GM19395 (cell line): ENCODE measurements around the gene SLC16A11.
"Not testable (repeated sequence)": the region's sequence is repeated elsewhere in the genome, so short reads cannot be mapped to it uniquely, and the experiment has no call there.

ENCODE experiments used
- ATAC-seq: cut with Tn5 transposase; IDR thresholded peaks from one replicate; pipeline ENCODE4 v1.9.1; 2021; ENCODE audit warnings: mild to moderate bottlenecking, moderate library complexity; ENCODE audit not compliant: unreplicated experiment

SLC16A11 gene, protein sequence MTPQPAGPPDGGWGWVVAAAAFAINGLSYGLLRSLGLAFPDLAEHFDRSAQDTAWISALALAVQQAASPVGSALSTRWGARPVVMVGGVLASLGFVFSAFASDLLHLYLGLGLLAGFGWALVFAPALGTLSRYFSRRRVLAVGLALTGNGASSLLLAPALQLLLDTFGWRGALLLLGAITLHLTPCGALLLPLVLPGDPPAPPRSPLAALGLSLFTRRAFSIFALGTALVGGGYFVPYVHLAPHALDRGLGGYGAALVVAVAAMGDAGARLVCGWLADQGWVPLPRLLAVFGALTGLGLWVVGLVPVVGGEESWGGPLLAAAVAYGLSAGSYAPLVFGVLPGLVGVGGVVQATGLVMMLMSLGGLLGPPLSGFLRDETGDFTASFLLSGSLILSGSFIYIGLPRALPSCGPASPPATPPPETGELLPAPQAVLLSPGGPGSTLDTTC

DNA sequence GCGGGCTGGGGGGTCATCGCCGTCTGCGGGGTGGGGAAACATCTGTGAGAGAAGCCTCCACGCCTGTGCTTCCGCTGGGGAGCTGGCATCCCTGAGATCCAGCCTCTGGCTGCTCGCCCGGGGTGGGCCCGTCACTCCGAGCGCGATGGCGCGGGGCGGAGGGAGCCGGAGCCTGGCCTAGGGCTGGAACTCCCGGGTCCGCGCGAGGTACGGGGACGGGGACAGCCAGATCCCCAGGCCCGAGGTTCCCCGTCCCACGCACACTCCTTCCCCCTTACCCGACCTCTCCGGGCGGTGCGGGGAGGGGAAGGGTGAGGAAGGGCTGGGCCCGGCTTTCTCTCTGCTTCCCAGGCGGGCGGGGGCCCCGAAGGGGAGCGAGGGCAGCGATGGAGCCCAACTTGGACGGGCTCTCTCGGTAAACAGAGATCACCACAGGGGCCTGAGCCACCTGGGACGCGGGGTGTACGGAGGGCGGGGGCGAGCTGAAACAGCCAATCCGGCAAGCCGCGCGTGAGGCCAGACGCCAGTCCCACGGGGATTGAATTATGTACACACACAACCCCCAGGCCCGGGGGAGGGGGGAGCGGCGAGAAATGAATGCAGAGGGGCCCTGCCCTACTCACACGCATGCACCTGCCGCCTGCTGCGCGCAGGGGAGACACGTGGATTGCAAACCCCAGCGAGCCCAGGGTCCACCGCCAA is at the start of gene SLC16A11:
SLC16A11 (minus strand) TSS at position 596 of the 702 bp plus-strand sequence; CDS start at position 17, 579 bp downstream.
- ATAC-seq: no peak

DNA sequence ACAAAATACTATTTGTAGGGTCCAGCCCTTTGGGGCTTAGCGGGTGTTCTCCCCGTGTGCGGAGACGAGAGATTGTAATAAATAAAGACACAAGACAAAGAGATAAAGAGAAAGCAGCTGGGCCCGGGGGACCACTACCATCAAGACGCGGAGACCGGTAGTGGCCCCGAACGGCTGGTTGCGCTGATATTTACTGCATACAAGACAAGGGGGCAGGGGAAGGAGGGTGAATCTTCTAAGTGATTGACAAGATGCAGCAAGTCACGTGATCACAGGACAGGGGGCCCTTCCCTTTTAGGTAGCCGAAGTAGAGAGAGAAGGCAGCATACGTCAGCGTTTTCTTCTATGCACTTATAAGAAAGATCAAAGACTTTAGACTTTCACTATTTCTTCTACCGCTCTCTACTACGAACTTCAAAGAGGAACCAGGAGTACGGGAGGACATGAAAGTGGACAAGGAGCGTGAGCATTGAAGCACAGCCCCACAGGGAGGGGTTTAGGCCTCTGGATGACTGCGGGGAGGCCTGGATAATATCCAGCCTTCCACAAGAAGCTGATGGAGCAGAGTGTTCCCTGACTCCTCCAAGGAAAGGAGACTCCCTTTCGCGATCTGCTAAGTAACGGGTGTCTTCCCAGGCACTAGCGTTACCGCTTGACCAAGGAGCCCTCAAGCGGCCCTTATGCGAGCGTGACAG is 47.6 kb upstream of the SLC16A11 start:
- ATAC-seq: not testable (repeated sequence)

DNA sequence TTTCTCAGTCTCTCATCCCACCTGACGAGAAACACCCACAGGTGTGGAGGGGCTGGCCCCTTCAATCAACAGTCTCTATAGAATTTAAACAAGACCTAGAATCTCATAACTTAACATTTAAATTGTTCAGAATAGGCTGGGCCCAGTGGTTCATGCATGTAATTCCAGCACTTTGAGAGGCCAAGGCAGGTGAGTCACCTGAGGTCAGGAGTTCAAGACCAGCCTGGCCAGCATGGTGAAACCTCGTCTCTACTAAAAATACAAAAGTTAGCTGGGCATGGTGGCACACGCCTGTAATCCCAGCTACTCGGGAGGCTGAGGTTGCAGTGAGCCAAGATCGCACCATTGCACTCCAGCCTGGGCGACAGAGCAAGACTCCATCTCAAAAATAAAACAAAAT is 45.7 kb upstream of the SLC16A11 start:
- not testable (repeated sequence) for ATAC-seq

DNA sequence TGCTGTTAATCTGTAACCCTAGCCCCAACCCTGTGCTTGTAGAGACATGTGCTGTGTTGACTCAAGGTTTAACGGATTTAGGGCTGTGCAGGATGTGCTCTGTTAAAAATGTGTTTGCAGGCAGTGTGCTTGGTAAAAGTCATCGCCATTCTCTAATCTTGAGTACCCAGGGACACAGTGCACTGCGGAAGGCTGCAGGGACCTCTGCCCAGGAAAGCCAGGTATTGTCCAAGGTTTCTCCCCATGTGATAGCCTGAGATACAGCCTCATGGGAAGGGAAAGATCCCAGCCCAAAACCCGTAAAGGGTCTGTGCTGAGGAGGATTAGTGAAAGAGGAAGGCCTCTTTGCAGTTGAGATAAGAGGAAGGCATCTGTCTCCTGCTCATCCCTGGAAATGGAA is 44.5 kb upstream of the SLC16A11 start:
- ATAC-seq: not testable (repeated sequence)

DNA sequence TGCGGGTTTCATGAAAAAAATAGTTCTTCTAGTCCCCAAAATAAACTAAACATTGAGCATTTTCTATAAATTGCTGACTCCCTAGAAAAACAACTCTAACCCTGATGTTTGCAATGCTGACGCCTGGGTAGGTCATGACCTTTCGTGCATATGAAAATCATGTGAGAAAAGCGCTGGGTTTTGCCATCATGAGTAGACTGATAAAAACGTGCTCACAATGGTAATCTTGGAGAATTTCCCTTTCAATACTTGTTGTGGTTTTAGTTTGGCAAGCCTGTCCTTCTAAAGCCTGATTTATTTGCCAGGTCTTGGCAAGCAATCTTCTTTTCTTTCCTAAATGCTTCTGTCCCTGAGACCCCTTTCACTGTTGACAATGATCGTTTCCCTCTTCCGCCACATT is 40.2 kb upstream of the SLC16A11 start:
- no peak for ATAC-seq

DNA sequence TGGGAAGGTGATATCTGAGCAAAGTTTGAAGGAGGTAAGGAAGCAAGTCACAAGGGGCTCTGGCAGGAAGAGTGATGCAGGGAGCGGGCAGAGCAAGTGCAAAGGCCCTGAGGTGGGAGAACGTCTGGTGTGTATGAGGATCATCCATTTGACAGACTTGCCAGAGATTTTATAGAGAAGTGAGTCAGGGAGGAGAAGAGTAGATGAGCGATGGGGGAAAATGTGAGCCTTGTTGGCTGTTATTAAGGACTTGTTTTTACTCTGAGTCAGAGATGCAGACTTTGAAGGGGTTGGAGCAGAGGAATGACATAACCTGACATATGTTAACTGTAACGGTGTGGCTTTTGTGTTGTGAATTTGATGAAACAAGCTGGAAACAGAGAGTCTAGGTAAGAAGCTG is 39.7 kb upstream of the SLC16A11 start:
- ATAC-seq: no peak

DNA sequence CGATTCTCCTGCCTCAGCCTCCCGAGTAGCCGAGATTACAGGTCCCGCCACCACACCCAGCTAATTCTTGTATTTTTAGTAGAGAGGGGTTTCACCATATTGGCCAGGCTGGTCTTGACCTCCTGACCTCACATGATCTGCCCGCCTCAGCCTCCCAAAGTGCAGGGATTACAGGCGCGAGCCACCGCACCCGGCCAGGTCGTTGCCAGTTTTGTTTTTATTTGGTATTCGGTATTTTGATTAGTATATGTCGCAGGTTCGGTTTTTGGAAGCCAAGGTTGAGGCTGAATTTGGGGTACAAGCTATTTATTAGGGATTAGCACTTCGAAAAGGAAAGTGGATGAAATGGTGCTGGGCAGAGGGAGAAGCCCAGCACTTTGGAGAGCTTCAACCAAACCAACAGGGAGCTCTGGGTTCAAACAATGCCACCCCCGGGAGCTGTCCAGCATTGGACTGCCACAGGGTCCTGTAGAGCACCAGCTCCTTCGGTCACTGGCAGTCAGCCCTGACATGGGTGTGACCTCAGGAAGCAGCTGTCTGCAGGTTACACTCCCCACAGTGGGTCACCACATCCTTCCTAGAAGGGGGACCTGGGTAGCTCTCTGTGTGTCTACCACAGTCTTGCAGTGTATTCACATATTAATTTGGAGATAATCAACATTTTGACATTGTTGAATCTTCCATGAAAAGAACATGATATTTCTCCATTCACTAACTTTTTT is 37.6 kb upstream of the SLC16A11 start:
- no peak for ATAC-seq

DNA sequence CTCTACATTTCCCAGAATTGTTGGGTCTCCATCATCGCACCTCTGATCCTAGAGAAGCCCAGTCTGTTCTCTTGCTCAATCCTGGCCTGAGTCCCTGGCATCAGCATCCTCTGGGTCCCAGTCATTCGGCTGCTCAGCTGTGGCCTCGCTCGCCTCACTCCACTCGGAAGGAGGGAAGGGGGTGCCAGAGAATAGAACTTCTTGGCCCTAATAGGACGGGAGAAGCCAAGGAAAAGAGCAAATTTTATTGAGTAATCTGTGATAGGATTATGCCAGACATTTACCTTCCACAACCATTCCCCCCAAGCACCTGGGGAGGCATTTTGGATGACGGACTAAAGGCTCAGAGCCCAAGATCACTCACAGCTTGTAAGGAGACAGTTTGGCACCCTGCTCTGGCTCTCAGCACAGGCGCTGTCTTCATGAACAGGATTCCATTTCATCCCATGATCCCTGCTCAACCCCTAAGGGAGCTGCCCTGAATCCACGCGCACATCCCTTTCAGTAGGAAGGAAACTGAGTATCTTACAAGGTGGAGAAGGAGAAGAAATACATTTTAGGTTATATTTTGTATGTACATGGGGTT is 36.7 kb upstream of the SLC16A11 start:
- ATAC-seq: no peak

DNA sequence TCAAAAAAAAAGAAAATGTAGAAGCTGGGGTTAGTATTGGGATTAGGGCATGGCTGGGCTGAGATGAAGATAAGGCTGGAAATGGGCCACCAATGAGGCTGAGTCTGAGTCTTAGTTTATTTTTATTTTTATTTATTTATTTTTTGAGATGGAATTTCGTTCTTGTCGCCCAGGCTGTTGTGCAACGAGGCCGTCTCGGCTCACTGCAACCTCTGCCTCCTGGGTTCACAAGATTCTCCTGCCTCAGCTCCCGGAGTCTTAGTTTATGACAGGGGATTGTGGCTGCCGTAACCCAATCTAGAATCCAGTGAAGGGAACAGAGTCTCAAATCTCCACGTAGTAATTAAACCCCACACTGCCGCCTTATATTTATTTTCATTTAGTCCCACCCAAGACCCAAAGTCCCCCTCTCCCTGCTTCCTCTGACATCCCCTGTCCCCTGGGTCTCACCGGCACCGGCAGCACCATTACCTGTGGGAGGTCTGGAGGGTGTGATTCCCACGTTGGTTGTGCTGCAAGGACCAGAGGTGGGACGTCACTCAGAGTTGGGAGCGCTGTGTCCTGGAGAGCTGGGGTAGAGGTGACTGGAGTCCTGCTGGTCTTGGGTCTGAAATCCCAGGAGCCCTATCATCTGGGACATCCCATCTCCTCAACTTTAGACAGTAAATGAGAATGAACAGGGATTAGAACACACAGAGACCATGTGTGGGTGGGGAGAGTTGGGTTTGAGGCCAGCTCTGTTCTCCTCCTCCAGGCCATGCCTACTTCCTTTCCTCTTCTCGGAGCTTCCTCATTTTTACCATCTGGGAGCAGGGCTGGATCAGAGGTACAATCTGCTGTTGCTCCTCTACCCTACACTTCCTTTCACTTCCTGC is 35.9 kb upstream of the SLC16A11 start, which contains the start of gene CLEC10A:
CLEC10A (minus strand) TSS at position 671 of the 875 bp plus-strand sequence. CDS start 1,439 bp downstream, outside the sequence.
- no peak for ATAC-seq

DNA sequence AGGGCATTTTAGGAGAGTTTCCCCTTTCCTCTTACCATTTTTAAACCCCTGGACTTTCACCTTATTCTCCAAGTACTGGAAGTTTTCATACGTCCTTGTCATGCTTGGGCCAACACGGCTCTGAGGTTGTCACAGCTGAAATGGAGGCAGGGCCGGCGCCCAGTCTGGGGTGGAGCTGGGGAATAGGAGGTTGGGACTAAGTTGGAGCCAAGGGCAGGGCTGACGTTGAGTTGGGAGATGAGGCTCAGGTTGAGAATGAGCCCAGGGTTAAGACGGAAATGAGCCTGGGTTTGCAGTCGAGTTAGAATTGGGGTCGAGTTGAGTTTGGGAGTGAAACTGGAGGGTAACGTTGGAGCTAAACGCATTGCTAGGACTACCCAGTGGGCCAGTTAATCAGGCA is 34.8 kb upstream of the SLC16A11 start:
- no peak for ATAC-seq

DNA sequence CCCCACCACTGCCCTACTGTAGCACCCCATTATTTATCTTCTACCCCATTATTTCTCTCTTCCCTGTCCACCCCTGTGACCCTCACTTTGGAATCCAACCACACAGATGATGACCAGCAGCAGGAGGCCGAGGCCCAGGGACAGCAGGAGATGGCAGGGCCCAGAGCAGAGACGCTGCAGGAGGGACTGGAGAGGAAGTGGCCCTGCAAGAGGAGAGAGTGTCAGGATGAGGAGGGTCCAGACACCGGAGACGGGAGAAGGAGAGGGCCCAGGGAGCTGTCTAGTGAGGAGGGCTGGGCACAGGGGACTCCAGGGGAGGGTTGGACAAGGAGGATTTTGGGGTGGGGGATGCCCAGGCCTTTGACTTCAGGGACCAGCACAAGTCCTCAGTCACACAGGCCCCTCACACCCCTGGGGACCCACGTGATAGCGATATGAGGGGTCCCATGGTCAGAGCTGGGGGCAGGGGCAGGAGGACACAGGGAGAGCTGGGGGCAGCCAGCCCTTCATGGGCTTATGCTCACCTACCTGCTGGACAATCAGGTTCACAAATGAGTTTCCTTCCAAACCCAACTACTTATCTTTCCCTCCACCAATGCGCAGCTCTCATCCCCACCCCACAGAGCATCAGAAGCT is 34.1 kb upstream of the SLC16A11 start:
- ATAC-seq: no peak

DNA sequence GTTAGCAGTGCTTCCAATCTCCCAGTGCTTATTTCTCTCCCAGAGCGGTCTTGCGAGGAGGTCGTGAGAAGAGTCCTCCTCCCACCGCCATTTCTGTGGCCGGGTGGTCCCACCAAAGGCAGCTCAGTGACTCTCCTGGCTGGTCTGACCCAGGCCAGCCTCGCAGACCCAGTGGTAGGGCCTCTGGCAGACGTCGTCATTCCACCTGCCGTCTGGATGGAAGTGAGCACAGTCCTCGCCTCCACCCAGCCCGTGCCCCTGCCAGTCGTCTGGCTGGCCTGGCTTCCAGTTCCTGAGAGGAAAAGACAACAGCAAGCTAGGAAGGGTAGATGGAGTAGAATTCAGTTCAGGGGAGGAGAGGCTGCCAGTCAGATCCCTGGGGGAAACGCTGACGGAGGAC is 31.0 kb upstream of the SLC16A11 start:
- no peak for ATAC-seq

DNA sequence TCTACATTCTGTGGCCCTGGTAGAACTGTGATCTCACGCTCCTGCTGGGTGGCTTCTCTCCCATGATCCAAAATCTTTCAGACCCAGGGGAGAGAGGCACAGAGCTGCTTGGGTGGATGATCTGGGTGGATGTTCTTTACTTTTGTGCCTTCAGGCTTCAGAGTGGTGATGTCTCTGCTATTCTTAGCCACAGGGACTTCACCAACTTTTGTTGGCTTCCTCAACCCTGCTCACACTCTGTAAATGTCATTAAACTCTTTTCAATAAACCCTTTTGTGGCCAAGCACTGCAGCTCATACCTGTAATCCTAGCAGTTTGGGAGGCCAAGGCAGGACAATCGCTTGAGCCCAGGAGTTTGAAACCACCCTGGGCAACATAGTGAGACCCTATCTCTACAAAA is 28.5 kb upstream of the SLC16A11 start:
- no peak for ATAC-seq

DNA sequence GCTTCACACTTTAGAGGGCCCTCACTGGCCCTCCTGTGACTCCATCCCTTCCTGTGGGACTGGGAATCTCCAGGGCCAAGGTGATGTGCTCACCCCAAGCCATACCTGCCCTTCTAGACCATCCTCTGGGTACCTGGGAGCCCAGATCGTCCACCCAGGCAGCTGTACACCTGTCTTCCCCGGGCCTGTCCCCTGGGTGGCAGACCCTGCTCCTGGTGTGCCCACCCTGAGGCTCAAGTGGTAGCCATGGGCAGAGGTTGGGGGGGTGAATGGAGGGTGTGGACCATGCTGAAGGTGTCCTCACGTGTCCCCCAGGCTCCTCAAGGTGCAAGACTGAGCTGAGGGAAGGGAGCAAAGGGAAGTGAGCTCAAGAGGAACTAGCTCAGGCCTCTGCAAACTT is 26.8 kb upstream of the SLC16A11 start:
- no peak for ATAC-seq

DNA sequence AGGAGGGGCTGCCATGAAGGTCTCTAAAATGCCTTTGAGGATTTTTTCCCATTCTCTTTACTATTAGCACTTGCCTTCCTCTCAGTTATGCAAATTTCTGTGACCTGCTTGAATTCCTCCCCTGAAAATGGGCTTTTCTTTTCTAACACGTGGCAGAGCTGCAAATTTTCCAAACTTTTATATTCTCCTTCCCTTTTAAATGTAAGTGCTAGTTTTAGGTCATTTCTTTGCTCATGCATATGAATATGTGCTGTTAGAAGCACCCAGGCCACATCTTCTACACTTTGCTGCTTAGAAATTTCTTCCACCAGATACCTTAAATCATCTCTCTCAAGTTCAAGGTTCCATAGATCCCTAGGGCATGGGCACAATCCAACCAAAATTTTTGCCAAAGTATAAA is 24.4 kb upstream of the SLC16A11 start:
- no peak for ATAC-seq

DNA sequence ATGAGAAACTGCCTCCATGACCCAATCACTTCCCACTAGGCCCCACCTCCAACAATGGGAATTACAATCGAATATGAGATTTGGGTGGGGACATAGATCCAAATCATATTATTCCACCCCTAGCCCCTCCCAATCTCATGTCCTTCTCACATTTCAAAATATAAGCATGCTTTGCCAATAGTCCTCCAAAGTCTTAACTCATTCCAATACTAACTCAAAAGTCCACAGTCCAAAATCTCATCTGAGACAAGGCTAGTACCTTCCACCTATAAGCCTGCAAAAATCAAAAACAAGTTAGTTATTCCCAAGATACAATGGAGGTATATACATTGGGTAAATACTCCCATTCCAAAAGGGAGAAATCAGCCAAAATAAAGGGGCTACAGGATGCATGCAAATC is 23.3 kb upstream of the SLC16A11 start:
- ATAC-seq: no peak

DNA sequence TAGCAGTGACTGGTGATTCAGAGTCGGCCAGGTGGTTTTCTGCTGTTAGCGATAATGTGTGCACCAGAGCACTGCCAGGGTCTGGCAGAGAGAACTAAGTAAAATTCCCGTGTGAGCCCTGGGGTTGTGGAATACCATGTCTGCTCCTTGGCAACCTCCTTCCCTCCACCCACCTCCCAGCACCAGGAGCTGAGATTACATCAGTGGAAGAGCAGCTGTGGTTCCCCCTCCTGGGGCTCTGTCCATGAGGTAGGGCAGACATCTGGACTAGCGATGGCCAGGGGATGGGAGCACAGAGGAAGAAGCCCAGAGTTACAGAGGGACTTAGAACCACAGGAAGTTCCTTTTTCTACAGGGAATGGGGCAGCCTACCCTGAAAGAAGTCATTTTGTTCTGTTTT is 20.4 kb upstream of the SLC16A11 start:
- ATAC-seq: no peak

DNA sequence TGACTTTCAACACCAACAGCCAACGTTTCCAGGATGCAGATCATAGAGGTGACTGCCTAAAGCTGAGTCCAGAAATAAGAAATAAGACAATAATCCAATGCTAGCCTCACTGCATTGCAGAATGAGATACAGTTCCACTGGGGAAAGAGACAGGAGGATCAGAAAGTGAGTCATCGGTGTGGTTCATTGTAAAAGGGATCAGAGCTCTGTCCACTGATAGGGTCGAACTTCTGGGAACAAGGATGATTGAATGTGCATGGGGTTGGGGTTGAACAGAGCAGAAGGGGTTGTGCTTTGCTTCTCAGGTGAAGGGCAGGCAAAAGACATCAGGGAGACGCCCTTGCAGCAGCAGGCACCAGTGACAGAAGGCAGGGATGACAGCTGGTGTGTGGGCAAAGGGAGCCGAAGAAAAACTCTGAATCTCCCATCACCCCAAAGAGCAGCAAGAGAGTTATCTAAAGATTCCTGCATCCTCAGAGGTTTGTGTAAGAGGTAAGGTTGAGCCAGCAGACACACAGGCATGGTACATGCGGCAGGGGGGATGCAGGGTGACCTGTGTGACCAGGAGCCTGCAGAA is 19.7 kb upstream of the SLC16A11 start:
- no peak for ATAC-seq
